HepG2 (cell line): Measurements from ENCODE around the gene ZDHHC11. TPM values are rescaled to one million over a fixed set of nuclear protein-coding genes. Genes with fewer than 3 reads are reported as not detected.
A peak's percentile ranks its signal among the peaks of the same experiment; 100 is the strongest.

ENCODE experiments used
- ATAC-seq: fragments of 200-7000 bp; cut with Tn5 transposase; 3 replicates; pipeline ENCODE4 v1.9.1; 2020; ENCODE audit warnings: mild to moderate bottlenecking, moderate library complexity
- BruUV-seq: library from RNA; stranded (reverse); fragments of 400-500 nt; replicated peaks from 2 replicates; lab custom pipeline; 2021; lab: Mats Ljungman, UMichigan
- CTCF ChIA-PET: fragments of 300-600 bp; formaldehyde crosslinking; extraction: SDS; loops from one replicate; lab custom pipeline; 2021; ENCODE audit warnings: low total read pairs, inconsistent platforms, low intra/inter-chr PET ratio; lab: Yijun Ruan, JAX
- POLR2A ChIA-PET: fragments of 350-600 bp; sonication (Branson Sonifier 250); formaldehyde crosslinking; loops from one replicate; lab custom pipeline; 2020; ENCODE audit warnings: antibody characterized with exemption, inconsistent platforms; lab: Yijun Ruan, JAX
- DNase-seq: peaks from one replicate; pipeline ENCODE4 v3.0.0-alpha.2; 2015; ENCODE audit warnings: low spot score
- FAIRE-seq: peaks from 3 replicates; lab custom pipeline; 2011; peaks lifted over from hg19 to GRCh38; lab: Jason Lieb, UNC
- H2AFZ ChIP-seq: one replicate; pipeline ENCODE4 v1.6.1; 2011; ENCODE audit warnings: low read length, inconsistent platforms
- H3K27ac ChIP-seq: fragments of 300-600 bp; 3 replicates; pipeline ENCODE4 v1.8.0; 2011; ENCODE audit warnings: mixed run types, mild to moderate bottlenecking, mixed read lengths, low read length, inconsistent platforms; ENCODE audit not compliant: insufficient read depth; ENCODE audit errors: extremely low read length
- H3K27me3 ChIP-seq, 2 experiments: fragments of 200-600 bp in 1 of 2; 2 replicates in 1 of 2; 3 replicates in 1 of 2; pipeline versions ENCODE4 v1.6.0 to v1.8.0; 2011; ENCODE audit warnings: low read length in 2 of 2, mild to moderate bottlenecking in 2 of 2, moderate library complexity in 2 of 2, inconsistent platforms in 1 of 2; ENCODE audit not compliant: insufficient read depth in 2 of 2, control insufficient read depth in 1 of 2
- H3K36me3 ChIP-seq, 2 experiments: fragments of 200-600 bp in 1 of 2; replicated peaks in 1 of 2; 2 replicates in 1 of 2; 3 replicates in 1 of 2; pipeline versions ENCODE4 v1.5.1 to v1.8.0; 2011; ENCODE audit warnings: low read length in 2 of 2, inconsistent platforms in 1 of 2; ENCODE audit not compliant: insufficient read depth in 2 of 2, control insufficient read depth in 1 of 2
- H3K4me1 ChIP-seq: 2 replicates; pipeline ENCODE4 v1.5.1; 2012; ENCODE audit warnings: low read length, inconsistent platforms; ENCODE audit not compliant: insufficient read depth
- H3K4me2 ChIP-seq: 2 replicates; pipeline ENCODE4 v1.6.0; 2011; ENCODE audit warnings: low read depth, low read length, inconsistent platforms
- H3K4me3 ChIP-seq, 3 experiments: fragments of 200-600 bp in 1 of 3; sonication (generic), shearing (Covaris generic) in 1 of 3; replicated peaks in 1 of 3; 2 replicates each; pipeline ENCODE4 v1.5.1; 2011 to 2016; ENCODE audit warnings: low read length in 3 of 3, inconsistent platforms in 2 of 3, low read depth in 2 of 3, mild to moderate bottlenecking in 2 of 3, control low read depth in 1 of 3, mixed read lengths in 1 of 3; ENCODE audit not compliant: insufficient read depth in 1 of 3
- H3K79me2 ChIP-seq: one replicate; pipeline ENCODE4 v1.6.1; 2011; ENCODE audit warnings: low read length, inconsistent platforms; ENCODE audit not compliant: insufficient read depth
- H3K9ac ChIP-seq: 2 replicates; pipeline ENCODE4 v1.6.0; 2011; ENCODE audit warnings: mild to moderate bottlenecking, low read depth, low read length, inconsistent platforms; ENCODE audit not compliant: insufficient read depth
- H3K9me3 ChIP-seq: 2 replicates; pipeline ENCODE4 v1.5.1; 2012; ENCODE audit warnings: mild to moderate bottlenecking, low read length
- H4K20me1 ChIP-seq: 2 replicates; pipeline ENCODE4 v1.6.0; 2011; ENCODE audit warnings: inconsistent platforms, mild to moderate bottlenecking, low read length, moderate library complexity; ENCODE audit not compliant: insufficient read depth
- AGO2 ChIP-seq: fragments of 200-400 bp; formaldehyde crosslinking; optimal IDR thresholded peaks from 2 replicates; pipeline ENCODE3; 2017; ENCODE audit warnings: mild to moderate bottlenecking, low read depth, low read length, moderate library complexity
- CAMTA2 ChIP-seq: sonication (generic); formaldehyde crosslinking; IDR thresholded peaks from 2 replicates; pipeline ENCODE4 v1.4.0; 2020; ENCODE audit warnings: mild to moderate bottlenecking, missing genetic modification reagents, borderline replicate concordance
- FIP1L1 ChIP-seq: fragments of 200-400 bp; formaldehyde crosslinking; IDR thresholded peaks from 2 replicates; pipeline ENCODE4 v1.6.1; 2018; ENCODE audit warnings: low read depth, mild to moderate bottlenecking, low read length, moderate library complexity, borderline replicate concordance; ENCODE audit not compliant: insufficient read depth
- ISL2 ChIP-seq: sonication (generic); formaldehyde crosslinking; IDR thresholded peaks from 2 replicates; pipeline ENCODE4 v1.5.0; 2020; ENCODE audit warnings: missing genetic modification reagents
- JDP2 ChIP-seq: sonication (generic); formaldehyde crosslinking; IDR thresholded peaks from 2 replicates; pipeline ENCODE4 v1.8.1; 2022; ENCODE audit warnings: missing genetic modification reagents, borderline replicate concordance
- NCOA2 ChIP-seq: sonication (generic); formaldehyde crosslinking; IDR thresholded peaks from 2 replicates; pipeline ENCODE4 v1.8.0; 2022; ENCODE audit warnings: inconsistent platforms
- ZC3H4 ChIP-seq: sonication (generic); formaldehyde crosslinking; IDR thresholded peaks from 2 replicates; pipeline ENCODE4 v1.4.0; 2020; ENCODE audit warnings: missing genetic modification reagents, borderline replicate concordance
- ZNF33B ChIP-seq: sonication (generic); formaldehyde crosslinking; IDR thresholded peaks from 2 replicates; pipeline ENCODE4 v1.5.1; 2020; ENCODE audit warnings: mild to moderate bottlenecking, missing genetic modification reagents
- ZNF629 ChIP-seq: sonication (generic); formaldehyde crosslinking; conservative IDR thresholded peaks from 2 replicates; pipeline ENCODE4 v1.5.0; 2020; ENCODE audit warnings: missing genetic modification reagents
- WGBS: methylation state at CpG from one replicate; pipeline ENCODE4 v1.1.6; 2017; ENCODE audit warnings: low lambda C conversion rate; 5-methylcytosine and 5-hydroxymethylcytosine counted together
- in situ Hi-C: cut with HindIII; loops from 2 replicates; pipeline ENCODE4 v1.10.0; 2017; ENCODE audit warnings: low pct_unique_long_range_greater_than_20kb; ENCODE audit not compliant: extremely low pct_ligation_motif_present
- intact Hi-C: fragments of 100-400 bp; cut with micrococcal nuclease; formaldehyde crosslinking; loops from one replicate; pipeline ENCODE4 v1.10.0; 2022; ENCODE audit not compliant: unreplicated experiment
- polyA plus RNA-seq, 8 experiments: library from polyadenylated mRNA; depleted of rRNA in 3 of 8; stranded (reverse) in 7 of 8; unstranded in 1 of 8; fragments of >200 nt; fragmentation: Illumina TruSeq in 4 of 8; extraction: Trizol in 4 of 8; gene quantifications; 2 replicates each; pipeline versions ENCODE4 v1.2.1 to v1.2.3, GENCODE V29; 2011 to 2016; ENCODE audit warnings: low read depth in 4 of 8, missing spikeins in 1 of 8, mixed read lengths in 1 of 8; ENCODE audit not compliant: insufficient read depth in 1 of 8
- total RNA-seq, 5 experiments: library from RNA; depleted of rRNA; stranded (reverse); fragments of >200 nt; fragmentation: Illumina TruSeq; extraction: Trizol; gene quantifications; 2 replicates each; pipeline ENCODE4 v1.2.3, GENCODE V29; 2016; ENCODE audit warnings: low read depth in 1 of 5
- TF ChIP-seq, protein P1 (sequence below): IDR thresholded peaks from 2 replicates; pipeline ENCODE4 v1.6.1; 2016; ENCODE audit warnings: control low read depth

ZDHHC11 gene
- total and polyA plus RNA-seq, 2 of the 13 experiments (the other 11 are each of a cell fraction or from before 2014, with no cell fraction given), result 2.1 to 4.0 TPM

DNA sequence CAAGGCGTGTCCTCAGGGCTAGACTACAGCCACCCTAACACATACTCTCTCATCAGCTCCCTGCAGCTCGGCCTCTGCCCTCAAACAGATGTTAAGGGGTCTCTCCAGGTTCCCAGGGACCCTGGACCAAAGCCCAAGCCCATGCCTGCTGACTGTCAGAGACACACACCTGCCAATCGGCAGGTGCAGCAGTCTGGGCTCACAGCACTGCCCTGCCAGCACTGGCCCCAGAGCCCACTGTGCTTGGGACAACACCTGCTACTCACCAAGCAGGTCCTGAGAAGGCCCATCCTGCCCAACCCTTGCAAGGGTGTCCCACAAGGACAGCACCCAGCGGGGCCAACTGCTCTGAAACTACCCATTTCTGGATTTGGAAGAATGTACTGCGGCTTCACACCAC lies 20.2 kb upstream of the ZDHHC11 start (continued):
- TF ChIP-seq ZNF629 (CRISPR knock-in tag), result no peak

DNA sequence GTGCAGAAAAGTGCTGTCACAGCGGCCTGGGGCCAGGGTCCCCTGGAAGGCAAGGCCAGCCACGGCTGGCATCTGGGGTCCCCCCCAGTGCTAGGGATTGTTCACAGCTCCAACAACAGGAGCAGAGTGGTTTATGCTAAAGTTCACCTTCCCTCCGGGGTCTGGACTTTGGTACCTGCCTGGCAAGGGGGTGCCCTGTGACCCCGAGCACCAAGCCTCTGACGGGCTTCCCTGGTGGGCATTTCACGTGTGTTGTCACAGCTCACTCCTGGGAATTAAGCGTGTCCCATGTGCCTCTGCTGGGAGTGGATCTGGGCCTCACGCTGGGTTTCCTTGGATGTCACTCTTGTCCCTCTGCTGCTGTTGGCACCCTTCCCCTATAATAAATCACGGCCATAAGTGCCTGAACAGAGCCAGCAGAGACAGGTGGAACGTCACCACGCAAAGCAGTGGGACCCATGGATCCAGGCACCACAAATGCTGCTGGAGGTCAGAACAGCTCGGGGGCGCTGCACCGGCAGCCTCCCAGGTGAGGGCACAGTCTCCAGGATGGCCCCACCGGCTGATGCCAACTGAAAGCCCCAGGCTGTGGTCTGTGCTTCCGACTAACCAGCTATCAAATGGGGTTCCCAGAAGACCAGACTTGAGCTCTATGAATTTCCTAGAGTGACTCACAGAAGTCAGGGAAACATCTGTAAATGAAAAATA lies 17.8 kb upstream of the ZDHHC11 start:
- in situ Hi-C loops (no loop called here), intact Hi-C loops (loop anchor here (1.0 kb wide), 1 partner anchor 18 kb away; no protein-coding TSS in a partner anchor)
- H3K36me3 ChIP-seq, result peaks cover 35 to 87% of the 10 kb centered on the region in 2 experiments
- H3K27me3 ChIP-seq, result no peaks in the 10 kb centered on the region
- H3K4me2 ChIP-seq, result no peak overlapping the region
- H3K9ac ChIP-seq, result no peak overlapping the region
- POLR2A ChIA-PET, result no interaction called here
- no peaks in the 10 kb centered on the region for H3K9me3 ChIP-seq
- no peaks in the 10 kb centered on the region for H4K20me1 ChIP-seq
- DNase-seq, result no peak
- H3K4me1 ChIP-seq, result peaks cover 13% of the 10 kb centered on the region
- CTCF ChIA-PET, result no interaction called here
- no peaks in the 10 kb centered on the region for H3K79me2 ChIP-seq
- TF ChIP-seq ZC3H4 (CRISPR knock-in tag) (no peak), AGO2 (peak; percentile 23)
- ATAC-seq, result no peak
- no peak overlapping the region for H3K27ac ChIP-seq
- FAIRE-seq, result no peak
- H2AFZ ChIP-seq, result no peak overlapping the region
- no peak overlapping the region for H3K4me3 ChIP-seq
- BruUV-seq, result no TSS peak
- 98% methylated on average over 11 of the region's 16 CpGs for WGBS

DNA sequence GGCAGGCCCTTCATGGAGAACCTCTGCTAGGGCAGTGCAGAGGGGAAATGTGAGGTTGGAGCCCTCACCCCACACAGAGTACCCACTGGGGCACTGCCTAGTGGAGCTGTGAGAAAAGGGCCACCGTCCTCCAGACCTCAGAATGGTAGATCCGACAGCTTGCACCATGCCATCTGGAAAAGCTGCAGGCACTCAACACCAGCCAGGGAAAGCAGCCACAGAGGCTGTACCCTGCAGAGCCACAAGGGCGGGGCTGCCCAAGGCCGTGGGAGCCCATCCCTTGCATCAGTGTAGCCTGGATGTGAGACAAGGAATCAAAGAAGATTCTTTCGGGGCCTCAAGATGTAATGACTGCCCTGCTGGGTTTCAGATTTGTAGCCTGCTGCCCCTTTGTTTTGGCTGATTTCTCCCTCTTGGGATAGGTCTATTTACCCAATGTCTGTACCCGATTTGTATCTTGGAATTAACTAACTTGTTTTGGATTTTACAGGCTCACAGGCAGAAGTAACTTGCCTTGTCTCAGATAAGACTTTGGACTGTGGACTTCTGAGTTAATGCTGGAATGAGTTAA lies 16.6 kb upstream of the ZDHHC11 start:
- WGBS, result 93% methylated on average over 6 of the region's 6 CpGs
- Histone ChIP-seq H3K27ac (no peak overlapping the region), H3K4me2 (no peak overlapping the region), H3K79me2 (no peaks in the 10 kb centered on the region), H3K4me3 (no peak overlapping the region), H3K4me1 (peaks cover 13% of the 10 kb centered on the region), H4K20me1 (no peaks in the 10 kb centered on the region), H3K9me3 (no peaks in the 10 kb centered on the region), H3K36me3 (peaks cover 31 to 82% of the 10 kb centered on the region in 2 experiments), H3K9ac (no peak overlapping the region), H3K27me3 (no peaks in the 10 kb centered on the region), H2AFZ (no peak overlapping the region)
- no peak for TF ChIP-seq FIP1L1
- TF ChIP-seq AGO2, result no peak
- no peak for TF ChIP-seq ISL2 (CRISPR knock-in tag)
- TF ChIP-seq, protein P1, sequence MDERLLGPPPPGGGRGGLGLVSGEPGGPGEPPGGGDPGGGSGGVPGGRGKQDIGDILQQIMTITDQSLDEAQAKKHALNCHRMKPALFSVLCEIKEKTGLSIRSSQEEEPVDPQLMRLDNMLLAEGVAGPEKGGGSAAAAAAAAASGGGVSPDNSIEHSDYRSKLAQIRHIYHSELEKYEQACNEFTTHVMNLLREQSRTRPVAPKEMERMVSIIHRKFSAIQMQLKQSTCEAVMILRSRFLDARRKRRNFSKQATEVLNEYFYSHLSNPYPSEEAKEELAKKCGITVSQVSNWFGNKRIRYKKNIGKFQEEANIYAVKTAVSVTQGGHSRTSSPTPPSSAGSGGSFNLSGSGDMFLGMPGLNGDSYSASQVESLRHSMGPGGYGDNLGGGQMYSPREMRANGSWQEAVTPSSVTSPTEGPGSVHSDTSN, result no peak
- no peak for TF ChIP-seq ZNF33B (CRISPR knock-in tag)
- TF ChIP-seq JDP2 (CRISPR knock-in tag), result no peak
- TF ChIP-seq CAMTA2 (CRISPR knock-in tag), result no peak
- no peak for TF ChIP-seq NCOA2 (CRISPR knock-in tag)
- FAIRE-seq (no peak), DNase-seq (no peak), ATAC-seq (peak; percentile 28; the same call in 2 of the 3 replicates)
- CTCF ChIA-PET, result no interaction called here
- intact Hi-C loops, result no loop called here
- BruUV-seq, result no TSS peak
- POLR2A ChIA-PET, result no interaction called here
- in situ Hi-C loops, result no loop called here
